Thymus (tissue), 14 donors: ENCODE results near the gene ASPG. TPM values are rescaled to one million over a fixed set of nuclear protein-coding genes. Genes with fewer than 3 reads are reported as not detected.

Experiments used
- DNase-seq, 9 donors: peaks; one replicate each; pipeline ENCODE4 v3.0.0-alpha.2; 2013; ENCODE audit warnings: low spot score in 9 of 9, low read depth in 6 of 9, missing footprints in 1 of 9
- H3K27ac ChIP-seq, 2 donors: one replicate each; pipeline ENCODE4 v1.5.1; 2013; ENCODE audit warnings: control low read depth in 1 of 2, low read depth in 1 of 2, low read length in 1 of 2, mild to moderate bottlenecking in 1 of 2, moderate library complexity in 1 of 2
- H3K27me3 ChIP-seq, 2 donors: one replicate each; pipeline ENCODE4 v1.5.1; 2013; ENCODE audit warnings: low read length in 1 of 2; ENCODE audit not compliant: control insufficient read depth in 2 of 2, insufficient read depth in 1 of 2
- H3K36me3 ChIP-seq, 2 donors: one replicate each; pipeline ENCODE4 v1.5.1; 2013; ENCODE audit warnings: low read length in 1 of 2, mild to moderate bottlenecking in 1 of 2, moderate library complexity in 1 of 2; ENCODE audit not compliant: control insufficient read depth in 2 of 2, insufficient read depth in 2 of 2
- H3K4me1 ChIP-seq, 2 donors: one replicate each; pipeline ENCODE4 v1.5.1; 2013; ENCODE audit warnings: low read length in 2 of 2; ENCODE audit not compliant: control insufficient read depth in 2 of 2, insufficient read depth in 2 of 2
- H3K4me3 ChIP-seq, 2 donors: one replicate each; pipeline ENCODE4 v1.5.1; 2013; ENCODE audit warnings: low read length in 2 of 2, control low read depth in 1 of 2, mild to moderate bottlenecking in 1 of 2
- H3K9me3 ChIP-seq, 2 donors: one replicate each; pipeline ENCODE4 v1.5.1; 2013; ENCODE audit warnings: low read length in 1 of 2, mild to moderate bottlenecking in 1 of 2; ENCODE audit not compliant: control insufficient read depth in 2 of 2, insufficient read depth in 1 of 2
- WGBS: extraction: QIAGEN DNeasy Blood & Tissue Kit; methylation state at CpG from one replicate; pipeline ENCODE4 v1.1.7; 2013; 5-methylcytosine and 5-hydroxymethylcytosine counted together
- long read RNA-seq, 10 donors: transcript quantifications; one replicate each; lab custom pipeline, GENCODE V29; 2026
- polyA plus RNA-seq: library from polyadenylated mRNA; stranded (reverse); fragments of 200-250 nt; gene quantifications from one replicate; pipeline ENCODE4 v1.2.3, GENCODE V29; 2013
- total RNA-seq: library from RNA; stranded (reverse); fragments of 120-200 nt; gene quantifications from one replicate; pipeline ENCODE4 v1.2.4, GENCODE V29; 2013
- donor health status: healthy.

Gene ASPG
- total RNA-seq (0.24 TPM), polyA plus RNA-seq (5.5 TPM)
- long read RNA-seq, donor 1: 0 reads
- long read RNA-seq, donor 2: 0 reads
- long read RNA-seq, donor 3: 0 reads
- long read RNA-seq, donor 4: 0 reads
- long read RNA-seq, donor 5: 0 reads
- long read RNA-seq, donor 6: 0 reads
- long read RNA-seq, donor 7: 0 reads
- long read RNA-seq, donor 8: 0 reads
- long read RNA-seq, donor 9: 0 reads
- long read RNA-seq, donor 10: 0 reads

- 20% methylated on average over 69 of the region's 70 CpGs for WGBS
Measured at GRCh38 chr14:104085032-104085888, at the start of gene ASPG. Gene ASPG, plus strand, starts transcription at chr14:104085700. Its CDS starts 71 bp downstream, at chr14:104085771.

GRCh38 chr14:104036212-104036611 lies 49.3 kb upstream of the ASPG start:
- Histone ChIP-seq H3K4me1 (no peaks in the 10 kb centered on the region), H3K27ac (no peak overlapping the region), H3K9me3 (no peaks in the 10 kb centered on the region), H3K36me3 (no peaks in the 10 kb centered on the region), H3K4me3 (no peak overlapping the region), H3K27me3 (peaks cover 0 to 6% of the 10 kb centered on the region in 2 donors)
- 87% methylated on average over 7 of the region's 7 CpGs for WGBS
- no peak for DNase-seq

More at GRCh38 chr14:104085032-104085888, at the start of gene ASPG:
- Histone ChIP-seq H3K27ac (no peak within 1 kb of the TSS), H3K4me3 (no peak within 1 kb of the TSS), H3K27me3 (peaks cover 3 to 47% of the 10 kb centered on the region in 2 donors), H3K36me3 (no peaks in the 10 kb centered on the region), H3K9me3 (no peaks in the 10 kb centered on the region), H3K4me1 (no peaks in the 10 kb centered on the region)
- no peak for DNase-seq

GRCh38 chr14:104037074-104037473 lies 48.4 kb upstream of the ASPG start:
- H3K4me1 ChIP-seq: no peaks in the 10 kb centered on the region
- no peak overlapping the region for H3K27ac ChIP-seq
- no peaks in the 10 kb centered on the region for H3K36me3 ChIP-seq
- DNase-seq: no peak
- H3K27me3 ChIP-seq: peaks cover 0 to 6% of the 10 kb centered on the region in 2 donors
- no peak overlapping the region for H3K4me3 ChIP-seq
- H3K9me3 ChIP-seq: no peaks in the 10 kb centered on the region
- 95% methylated on average over 14 of the region's 14 CpGs for WGBS

- H3K36me3 ChIP-seq: no peaks in the 10 kb centered on the region
- no peak overlapping the region for H3K4me3 ChIP-seq
- no peaks in the 10 kb centered on the region for H3K4me1 ChIP-seq
- peaks cover 0 to 8% of the 10 kb centered on the region in 2 donors for H3K27me3 ChIP-seq
- no peak for DNase-seq
- no peaks in the 10 kb centered on the region for H3K9me3 ChIP-seq
- WGBS: 92% methylated on average over 3 of the region's 3 CpGs
- no peak overlapping the region for H3K27ac ChIP-seq
Measured at GRCh38 chr14:104037903-104038302, 47.6 kb upstream of the ASPG start.

- Histone ChIP-seq H3K4me1 (no peaks in the 10 kb centered on the region), H3K9me3 (no peaks in the 10 kb centered on the region), H3K36me3 (no peaks in the 10 kb centered on the region), H3K4me3 (no peak overlapping the region), H3K27me3 (peaks cover 0 to 8% of the 10 kb centered on the region in 2 donors), H3K27ac (no peak overlapping the region)
- DNase-seq: no peak
- 83% methylated on average over 5 of the region's 5 CpGs for WGBS
Measured at GRCh38 chr14:104039214-104039613, 46.3 kb upstream of the ASPG start.

- DNase-seq: no peak
- H3K27me3 ChIP-seq: peaks cover 0 to 8% of the 10 kb centered on the region in 2 donors
- no peak overlapping the region for H3K4me3 ChIP-seq
- H3K27ac ChIP-seq: no peak overlapping the region
- no peaks in the 10 kb centered on the region for H3K4me1 ChIP-seq
- no peaks in the 10 kb centered on the region for H3K36me3 ChIP-seq
- WGBS: 57% methylated on average over 5 of the region's 5 CpGs
- no peaks in the 10 kb centered on the region for H3K9me3 ChIP-seq
Measured at GRCh38 chr14:104040539-104040938, 45.0 kb upstream of the ASPG start.

- DNase-seq: no peak
- Histone ChIP-seq H3K27me3 (peaks cover 0 to 8% of the 10 kb centered on the region in 2 donors), H3K9me3 (no peaks in the 10 kb centered on the region), H3K27ac (no peak overlapping the region), H3K4me3 (no peak overlapping the region), H3K36me3 (no peaks in the 10 kb centered on the region), H3K4me1 (no peaks in the 10 kb centered on the region)
- 96% methylated on average over 6 of the region's 6 CpGs for WGBS
Measured at GRCh38 chr14:104041430-104042104, 43.9 kb upstream of the ASPG start.

- 97% methylated on average over 6 of the region's 6 CpGs for WGBS
- DNase-seq: no peak
- Histone ChIP-seq H3K9me3 (no peaks in the 10 kb centered on the region), H3K27me3 (peaks cover 0 to 8% of the 10 kb centered on the region in 2 donors), H3K36me3 (no peaks in the 10 kb centered on the region), H3K4me1 (no peaks in the 10 kb centered on the region), H3K27ac (no peak overlapping the region), H3K4me3 (no peak overlapping the region)
Measured at GRCh38 chr14:104044016-104044415, 41.5 kb upstream of the ASPG start.

- Histone ChIP-seq H3K27ac (no peak overlapping the region), H3K9me3 (no peaks in the 10 kb centered on the region), H3K36me3 (no peaks in the 10 kb centered on the region), H3K4me1 (no peaks in the 10 kb centered on the region), H3K27me3 (no peaks in the 10 kb centered on the region), H3K4me3 (no peak overlapping the region)
- 96% methylated on average over 3 of the region's 3 CpGs for WGBS
- no peak for DNase-seq
Measured at GRCh38 chr14:104047761-104048160, 37.7 kb upstream of the ASPG start.
